CD4-positive, alpha-beta T cell treated with Interleukin-21 for 1 hour (primary cell): ENCODE results near the gene RASL10A.
"Not testable (repeated sequence)": the region's sequence is repeated elsewhere in the genome, so short reads cannot be mapped to it uniquely, and the experiment has no call there.

Source experiments
- DNase-seq: peaks from one replicate; pipeline ENCODE4 v3.0.0-alpha.2; 2020

The RASL10A gene

GRCh38 chr22:29315286-29316140 lies at the start of gene RASL10A:
TSS of gene RASL10A (minus strand) at chr22:29315697. CDS start at chr22:29315246, 451 bp downstream.
- no peak for DNase-seq

GRCh38 chr22:29359469-29359868 lies 44.0 kb upstream of the RASL10A start:
- DNase-seq, result no peak

GRCh38 chr22:29357193-29357890 lies 41.8 kb upstream of the RASL10A start:
- not testable (repeated sequence) for DNase-seq

- DNase-seq, result no peak
Observed at GRCh38 chr22:29353860-29354259, 38.4 kb upstream of the RASL10A start.

GRCh38 chr22:29353286-29353685 lies 37.8 kb upstream of the RASL10A start:
- no peak for DNase-seq

- DNase-seq, result no peak
Observed at GRCh38 chr22:29352778-29353177, 37.3 kb upstream of the RASL10A start.

- DNase-seq, result no peak
Observed at GRCh38 chr22:29351891-29352290, 36.4 kb upstream of the RASL10A start.

- DNase-seq, result no peak
Observed at GRCh38 chr22:29351042-29351441, 35.5 kb upstream of the RASL10A start.

- no peak for DNase-seq
Observed at GRCh38 chr22:29348956-29349355, 33.5 kb upstream of the RASL10A start.

GRCh38 chr22:29348041-29348440 lies 32.5 kb upstream of the RASL10A start:
- DNase-seq, result no peak

GRCh38 chr22:29346659-29347058 lies 31.2 kb upstream of the RASL10A start:
- no peak for DNase-seq

- no peak for DNase-seq
Observed at GRCh38 chr22:29345932-29346331, 30.4 kb upstream of the RASL10A start.

GRCh38 chr22:29344889-29345288 lies 29.4 kb upstream of the RASL10A start:
- not testable (repeated sequence) for DNase-seq

- no peak for DNase-seq
Observed at GRCh38 chr22:29344137-29344536, 28.6 kb upstream of the RASL10A start.

- DNase-seq, result no peak
Observed at GRCh38 chr22:29343313-29343805, 27.9 kb upstream of the RASL10A start.

- DNase-seq, result no peak
Observed at GRCh38 chr22:29342577-29343312, 27.2 kb upstream of the RASL10A start.

GRCh38 chr22:29342177-29342576 lies 26.7 kb upstream of the RASL10A start:
- DNase-seq, result no peak

- DNase-seq, result no peak
Observed at GRCh38 chr22:29341849-29342127, 26.3 kb upstream of the RASL10A start.

GRCh38 chr22:29341056-29341848 lies 25.8 kb upstream of the RASL10A start:
- no peak for DNase-seq

GRCh38 chr22:29340566-29340965 lies 25.1 kb upstream of the RASL10A start:
- DNase-seq, result no peak

- no peak for DNase-seq
Observed at GRCh38 chr22:29339381-29340235, 24.1 kb upstream of the RASL10A start.

GRCh38 chr22:29338398-29338797 lies 22.9 kb upstream of the RASL10A start:
- no peak for DNase-seq
